ENCODE measurements around the gene HOXC4. TPM values are rescaled to one million over a fixed set of nuclear protein-coding genes. Genes with fewer than 3 reads are reported as not detected.

The HOXC4 gene
- total RNA-seq, 2 donors from 2014 or later: 0.18 TPM; not detected in 1

DNA sequence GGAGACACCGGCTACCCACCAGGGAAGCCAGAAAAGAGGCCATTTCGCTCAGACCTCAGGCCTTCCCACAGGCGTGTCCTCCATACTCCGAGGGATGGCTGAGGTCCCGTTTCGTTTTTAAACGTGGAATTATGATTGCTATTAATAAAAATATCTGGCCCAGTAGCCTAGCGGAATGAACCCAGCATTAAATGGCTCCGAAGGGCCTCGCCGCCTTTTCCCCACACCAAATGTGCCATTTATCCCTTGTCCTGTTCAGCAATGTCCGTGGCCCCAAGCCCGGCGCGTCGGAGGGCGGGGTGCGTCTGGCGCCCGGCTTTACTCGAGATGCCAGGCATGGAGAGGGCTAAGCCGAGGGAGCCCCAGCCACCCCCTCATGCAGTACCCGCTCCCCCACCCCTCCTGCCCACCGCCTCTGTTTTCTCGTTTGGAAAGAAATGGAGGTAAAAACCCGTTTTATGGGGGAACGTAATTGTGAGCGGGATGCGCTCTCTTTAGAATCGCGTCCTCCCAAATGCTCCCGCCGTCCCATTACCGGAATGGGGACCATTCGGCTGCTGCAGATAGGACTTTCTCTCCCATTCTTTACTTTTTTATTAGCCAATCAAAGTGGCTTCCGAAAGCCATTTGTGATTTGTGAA, 39.1 kb upstream of the HOXC4 start:
- ATAC-seq (no peak), DNase-seq (no peak)
- intact Hi-C loops (cut with DNase I, micrococcal nuclease): no loop called here

GRCh38 chr12:54015018-54015931, 38.4 kb upstream of the HOXC4 start:
- intact Hi-C loops (cut with DNase I, micrococcal nuclease): no loop called here
- ATAC-seq (no peak), DNase-seq (no peak)

DNA sequence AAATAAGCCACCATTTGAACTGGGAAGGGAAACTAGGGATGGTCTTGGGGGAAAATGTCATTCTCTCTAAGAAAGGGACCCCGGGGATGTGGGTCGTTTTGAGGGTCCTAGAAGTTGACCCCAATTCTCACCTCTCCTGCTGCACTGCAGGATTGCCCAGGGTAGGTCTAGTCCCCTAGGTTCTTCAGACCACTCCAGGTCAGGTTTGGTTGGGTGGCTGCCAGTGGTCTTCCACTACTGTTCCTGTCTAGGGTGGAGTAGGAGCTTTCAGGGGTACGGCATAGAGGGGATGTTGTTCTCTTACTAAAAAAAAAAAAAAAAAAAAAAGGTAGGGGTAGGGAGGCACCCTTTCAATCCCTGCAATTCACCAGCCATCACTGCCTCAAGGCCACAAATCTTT, 37.6 kb upstream of the HOXC4 start:
- intact Hi-C loops (cut with DNase I, micrococcal nuclease): no loop called here
- ATAC-seq: no peak
- no peak for DNase-seq

GRCh38 chr12:54016478-54016964, 37.1 kb upstream of the HOXC4 start:
- intact Hi-C loops (cut with DNase I, micrococcal nuclease): no loop called here
- DNase-seq (no peak), ATAC-seq (peak; percentile 77)

DNA sequence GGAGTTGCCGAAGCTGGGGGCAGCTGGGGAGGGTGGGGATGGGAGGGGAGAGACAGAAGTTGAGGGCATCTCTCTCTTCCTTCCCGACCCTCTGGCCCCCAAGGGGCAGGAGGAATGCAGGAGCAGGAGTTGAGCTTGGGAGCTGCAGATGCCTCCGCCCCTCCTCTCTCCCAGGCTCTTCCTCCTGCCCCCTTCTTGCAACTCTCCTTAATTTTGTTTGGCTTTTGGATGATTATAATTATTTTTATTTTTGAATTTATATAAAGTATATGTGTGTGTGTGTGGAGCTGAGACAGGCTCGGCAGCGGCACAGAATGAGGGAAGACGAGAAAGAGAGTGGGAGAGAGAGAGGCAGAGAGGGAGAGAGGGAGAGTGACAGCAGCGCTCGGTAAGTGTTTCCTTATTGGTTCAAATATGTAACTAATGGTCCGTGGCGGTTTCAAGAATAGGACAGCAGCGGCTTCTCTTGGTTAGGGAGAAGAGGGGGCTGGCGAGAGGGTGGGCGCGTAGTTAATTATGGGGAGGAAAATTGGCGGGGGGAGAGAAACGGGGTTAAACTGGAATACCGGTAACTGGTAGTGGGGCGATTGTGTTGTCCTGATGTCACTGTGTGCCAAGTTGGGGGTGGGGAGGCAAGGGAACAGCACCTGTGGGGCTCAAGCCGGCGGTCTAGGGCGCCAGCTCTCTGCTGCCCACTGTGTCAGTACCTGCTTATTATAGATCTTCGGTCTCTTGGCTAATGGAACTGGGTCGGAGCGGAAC, 36.4 kb upstream of the HOXC4 start:
- intact Hi-C loops (cut with DNase I, micrococcal nuclease): no loop called here
- no peak for DNase-seq

GRCh38 chr12:54017878-54018467, 35.7 kb upstream of the HOXC4 start:
- ATAC-seq (peak; percentile 53), DNase-seq (peak; percentile 35 to 68)
- intact Hi-C loops (cut with DNase I, micrococcal nuclease): no loop called here

More for the DNA sequence above, 36.4 kb upstream of the HOXC4 start:
- peak; percentile 10 for ATAC-seq

- ATAC-seq (no peak), DNase-seq (no peak)
- intact Hi-C loops (cut with DNase I, micrococcal nuclease): no loop called here
These were observed 35.1 kb upstream of the HOXC4 start for GRCh38 chr12:54018468-54018984.

DNA sequence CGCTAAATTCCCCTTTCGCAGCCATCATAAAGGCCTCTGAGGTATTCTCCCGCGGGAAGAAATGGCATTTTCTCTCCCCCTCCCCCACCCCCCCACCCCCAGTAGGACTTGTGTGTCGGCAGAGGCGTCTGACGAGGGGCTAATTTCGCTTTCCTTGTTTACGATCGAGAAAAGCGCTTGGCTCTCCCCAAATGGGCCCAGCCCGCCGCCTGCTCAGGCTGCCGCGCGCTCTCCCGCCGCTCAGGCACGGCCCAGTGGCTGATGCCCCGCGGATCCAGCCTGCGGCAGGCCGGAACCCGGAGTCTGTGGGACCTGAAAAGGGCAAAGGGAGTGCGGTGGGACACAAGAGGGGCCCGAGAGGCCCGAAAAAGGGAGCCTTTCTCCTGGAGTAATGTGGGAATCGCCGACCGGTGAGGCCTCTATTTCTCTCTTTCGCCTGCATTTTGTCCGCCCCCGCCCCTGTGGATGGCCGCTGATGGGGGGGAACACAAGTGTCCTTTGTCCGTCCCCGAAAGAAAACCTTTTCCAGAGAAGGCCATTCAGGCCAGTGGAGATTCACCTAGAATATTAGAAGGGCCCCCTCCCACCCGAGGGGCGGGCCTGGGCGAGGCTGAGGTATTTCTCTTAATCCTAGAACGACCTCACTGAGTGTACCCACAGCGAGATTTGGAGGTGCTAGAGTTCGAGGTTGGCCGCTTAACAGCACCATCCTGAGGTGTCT, 34.4 kb upstream of the HOXC4 start:
- ATAC-seq (no peak), DNase-seq (no peak)
- intact Hi-C loops (cut with DNase I, micrococcal nuclease): no loop called here

DNA sequence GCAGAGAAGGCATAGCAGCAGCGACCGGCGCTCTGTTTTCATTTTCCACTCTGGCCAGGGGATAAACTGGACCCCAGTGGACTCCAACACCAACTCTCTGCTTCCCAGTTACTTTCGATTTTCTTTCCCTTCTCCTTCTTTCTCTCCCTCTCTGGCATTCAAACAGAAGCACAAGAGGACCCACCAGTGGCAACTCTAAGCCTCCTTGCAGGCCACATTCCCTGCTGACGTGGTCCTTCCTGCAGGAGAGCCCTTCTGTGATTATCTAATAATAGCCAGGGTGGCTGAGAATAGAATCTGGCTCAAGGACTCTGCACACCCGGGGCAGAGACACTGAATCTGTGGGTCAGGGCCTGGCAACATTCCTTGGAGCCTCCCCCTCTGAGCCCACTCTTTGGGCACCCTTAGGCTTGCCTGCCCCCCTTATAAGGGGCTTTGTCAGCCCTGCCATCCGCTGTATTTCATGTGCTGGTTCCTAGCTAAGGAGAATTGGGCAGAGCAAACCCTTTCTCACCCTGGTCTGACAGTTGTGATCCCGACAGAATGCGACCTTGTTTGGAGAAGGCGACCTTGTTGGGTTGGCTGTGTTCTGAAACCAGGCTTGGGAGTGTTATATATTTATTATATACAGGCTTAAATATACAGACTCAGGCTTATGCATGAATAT, 33.6 kb upstream of the HOXC4 start:
- DNase-seq (no peak), ATAC-seq (no peak)
- intact Hi-C loops (cut with DNase I, micrococcal nuclease): no loop called here

DNA sequence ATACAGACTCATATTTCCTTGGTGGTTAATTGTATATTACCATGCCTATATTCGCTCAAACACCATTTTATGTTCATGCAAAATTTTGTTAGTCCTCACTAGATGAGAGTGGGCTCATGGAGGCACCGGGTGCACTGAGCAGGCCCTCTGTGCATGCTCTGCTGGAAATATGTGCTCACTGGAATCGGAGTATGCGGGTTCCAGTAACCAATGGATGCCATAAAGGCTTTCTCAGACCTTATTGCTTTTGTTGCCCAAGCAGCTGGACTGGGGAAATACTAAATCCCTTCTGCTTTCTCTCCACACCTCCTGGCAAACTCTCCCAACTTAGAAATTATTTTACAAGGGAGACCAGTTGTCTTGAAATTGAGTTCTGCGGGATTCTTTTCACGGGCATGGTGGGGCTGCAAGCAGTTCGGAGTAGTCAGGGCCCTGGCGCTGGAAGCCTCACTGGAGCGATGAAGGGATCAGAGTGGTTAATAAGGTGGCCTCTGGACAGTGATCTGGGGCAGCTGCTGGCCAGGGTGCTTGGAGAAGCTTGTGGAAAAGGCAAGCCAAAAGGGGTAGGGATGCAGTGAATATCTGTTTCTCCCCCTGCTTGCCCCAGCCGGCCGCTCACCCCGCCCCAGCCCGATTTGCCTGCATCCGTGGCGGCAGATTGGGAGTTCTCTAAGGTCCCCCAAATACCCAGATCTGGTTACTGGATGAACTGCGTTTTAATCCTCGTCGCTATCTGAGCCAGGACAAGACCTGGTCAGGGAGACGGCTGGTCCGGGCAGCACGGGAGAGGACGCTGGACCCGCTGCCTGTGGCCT, 32.8 kb upstream of the HOXC4 start:
- intact Hi-C loops (cut with DNase I, micrococcal nuclease): no loop called here
- no peak for ATAC-seq
- no peak for DNase-seq

GRCh38 chr12:54021432-54022013, 32.1 kb upstream of the HOXC4 start:
- ATAC-seq (no peak), DNase-seq (no peak)
- intact Hi-C loops (cut with DNase I, micrococcal nuclease): no loop called here

GRCh38 chr12:54022960-54023884, 30.4 kb upstream of the HOXC4 start:
- ATAC-seq (no peak), DNase-seq (no peak)
- intact Hi-C loops (cut with DNase I, micrococcal nuclease): no loop called here

DNA sequence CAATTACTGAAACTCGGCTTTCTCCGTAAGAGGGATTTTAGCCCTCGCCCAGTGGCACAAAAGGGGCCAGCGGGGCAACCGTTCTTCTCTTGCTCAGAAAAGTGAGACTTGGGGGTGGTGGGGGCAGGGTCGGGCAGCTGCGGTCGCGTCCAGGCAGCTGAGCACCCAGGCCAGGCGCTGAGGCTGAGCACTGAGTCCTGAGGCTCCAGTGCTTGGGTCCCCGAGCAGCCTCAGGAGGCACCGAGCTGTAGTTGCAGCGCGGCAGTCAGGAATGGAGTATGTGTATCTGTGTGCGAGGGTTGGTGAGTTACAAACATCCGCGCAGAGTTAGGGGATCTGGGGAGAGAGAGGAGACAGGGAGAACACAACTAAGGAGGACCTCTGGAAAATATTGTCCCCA, 29.5 kb upstream of the HOXC4 start:
- no peak for ATAC-seq
- DNase-seq: no peak
- intact Hi-C loops (cut with DNase I, micrococcal nuclease): no loop called here

GRCh38 chr12:54024581-54025305, 28.9 kb upstream of the HOXC4 start:
- no peak for DNase-seq
- ATAC-seq: no peak
- intact Hi-C loops (cut with DNase I, micrococcal nuclease): no loop called here
